CD8-positive, alpha-beta memory T cell (primary cell): ENCODE measurements around the gene TECPR1. TPM values are rescaled to one million over a fixed set of nuclear protein-coding genes. Genes with fewer than 3 reads are reported as not detected.

Source experiments
- CTCF ChIA-PET: fragments of 350-600 bp; sonication (Branson Sonifier 250); formaldehyde crosslinking; loops from one replicate; lab custom pipeline; 2021; ENCODE audit warnings: antibody characterized with exemption; lab: Charles Lee
- POLR2A ChIA-PET: fragments of 350-600 bp; sonication (Branson Sonifier 250); formaldehyde crosslinking; loops from one replicate; lab custom pipeline; 2021; ENCODE audit warnings: antibody characterized with exemption; lab: Charles Lee
- DNase-seq, 5 donors: peaks; one replicate each; pipeline versions ENCODE4 v3.0.0 to v3.0.0-alpha.2; 2020 to 2022; ENCODE audit warnings: mixed read lengths in 1 of 5
- H3K27ac ChIP-seq: one replicate; pipeline ENCODE4 v1.7.0; 2013; ENCODE audit warnings: low read depth, mild to moderate bottlenecking, low read length, moderate library complexity
- H3K27me3 ChIP-seq: 2 replicates; pipeline ENCODE4 v1.7.0; 2013; ENCODE audit warnings: low read length, mild to moderate bottlenecking; ENCODE audit not compliant: insufficient read depth, poor library complexity, severe bottlenecking
- H3K36me3 ChIP-seq: 2 replicates; pipeline ENCODE4 v1.7.0; 2013; ENCODE audit warnings: mild to moderate bottlenecking, low read length, moderate library complexity; ENCODE audit not compliant: insufficient read depth
- H3K4me1 ChIP-seq: 2 replicates; pipeline ENCODE4 v1.7.0; 2013; ENCODE audit warnings: mild to moderate bottlenecking, low read length, moderate library complexity; ENCODE audit not compliant: insufficient read depth
- H3K4me3 ChIP-seq: 2 replicates; pipeline ENCODE4 v1.7.0; 2013; ENCODE audit warnings: mild to moderate bottlenecking, low read length
- H3K9me3 ChIP-seq: 2 replicates; pipeline ENCODE4 v1.7.0; 2013; ENCODE audit warnings: mild to moderate bottlenecking, low read length
- H3K27ac Mint-ChIP-seq, 8 donors: one replicate each; pipeline ENCODE4 v1.8.0; 2020 to 2021; ENCODE audit warnings: mixed read lengths in 8 of 8, mild to moderate bottlenecking in 6 of 8, inconsistent platforms in 3 of 8, moderate library complexity in 3 of 8
- H3K27me3 Mint-ChIP-seq, 2 donors: one replicate each; pipeline ENCODE4 v1.8.0; 2020 to 2021; ENCODE audit warnings: mixed read lengths in 2 of 2, mild to moderate bottlenecking in 1 of 2, moderate library complexity in 1 of 2
- H3K36me3 Mint-ChIP-seq, 3 donors: one replicate each; pipeline ENCODE4 v1.8.0; 2020 to 2021; ENCODE audit warnings: mixed read lengths in 3 of 3, inconsistent platforms in 1 of 3, mild to moderate bottlenecking in 1 of 3
- H3K4me1 Mint-ChIP-seq, 3 donors: one replicate each; pipeline ENCODE4 v1.8.0; 2020 to 2021; ENCODE audit warnings: mixed read lengths in 3 of 3, inconsistent platforms in 1 of 3, mild to moderate bottlenecking in 1 of 3
- H3K4me3 Mint-ChIP-seq, 7 donors: one replicate each; pipeline ENCODE4 v1.8.0; 2020 to 2021; ENCODE audit warnings: mixed read lengths in 7 of 7, mild to moderate bottlenecking in 6 of 7, moderate library complexity in 4 of 7, inconsistent platforms in 2 of 7
- H3K9me3 Mint-ChIP-seq, 5 donors: one replicate each; pipeline ENCODE4 v1.8.0; 2020 to 2022; ENCODE audit warnings: mixed read lengths in 5 of 5, mild to moderate bottlenecking in 3 of 5, moderate library complexity in 2 of 5, inconsistent platforms in 1 of 5
- polyA plus RNA-seq: library from polyadenylated mRNA; unstranded; fragments of 300-500 nt; fragmentation: Illumina TruSeq; gene quantifications from one replicate; pipeline ENCODE4 v1.2.3, GENCODE V29; 2021
- total RNA-seq, 2 experiments: library from RNA; stranded (reverse); gene quantifications; one replicate each; pipeline ENCODE4 v1.2.3, GENCODE V29; 2021

Gene TECPR1
- total and polyA plus RNA-seq, 3 experiments from 2014 or later, result 22.7 to 34.2 (median 33.7) TPM

- Mint-ChIP-seq H3K27me3 (no peaks in the 10 kb centered on the region), H3K27ac (peak overlapping the region in 1 of 8 donors; percentile 36), H3K4me3 (no peak overlapping the region), H3K4me1 (peaks cover 5 to 14% (median 7%) of the 10 kb centered on the region in 3 donors), H3K9me3 (no peaks in the 10 kb centered on the region), H3K36me3 (peaks cover 0 to 28% (median 0%) of the 10 kb centered on the region in 3 donors)
- H3K4me3 ChIP-seq, result no peak overlapping the region
- no peaks in the 10 kb centered on the region for H3K4me1 ChIP-seq
- CTCF ChIA-PET, result no interaction called here
- no peak overlapping the region for H3K27ac ChIP-seq
- no peaks in the 10 kb centered on the region for H3K27me3 ChIP-seq
- POLR2A ChIA-PET, result no interaction called here
- no peaks in the 10 kb centered on the region for H3K36me3 ChIP-seq
- DNase-seq, result peak in 1 of 5 donors; percentile 29
- no peaks in the 10 kb centered on the region for H3K9me3 ChIP-seq
Observed at GRCh38 chr7:98213296-98213887, 38.6 kb downstream of the TECPR1 start.

DNA sequence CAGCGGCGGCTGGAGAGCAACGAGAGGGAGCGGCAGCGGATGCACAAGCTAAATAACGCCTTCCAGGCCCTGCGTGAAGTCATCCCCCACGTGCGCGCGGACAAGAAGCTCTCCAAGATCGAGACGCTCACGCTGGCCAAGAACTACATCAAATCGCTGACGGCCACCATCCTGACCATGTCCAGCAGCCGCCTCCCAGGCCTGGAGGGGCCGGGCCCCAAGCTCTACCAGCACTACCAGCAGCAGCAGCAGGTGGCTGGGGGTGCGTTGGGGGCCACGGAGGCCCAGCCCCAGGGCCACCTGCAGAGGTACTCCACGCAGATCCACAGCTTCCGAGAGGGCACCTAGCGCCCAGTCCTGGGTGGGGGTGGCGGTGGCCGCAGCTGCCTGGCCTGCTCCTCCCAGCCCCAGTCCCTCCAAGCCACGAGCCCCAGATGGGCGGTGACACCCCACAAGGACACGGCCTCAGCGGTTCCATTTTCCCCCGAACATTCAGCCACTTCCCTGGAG, 39.4 kb downstream of the TECPR1 start:
- DNase-seq, result peak in 1 of 5 donors; percentile 50
- H3K9me3 ChIP-seq, result no peaks in the 10 kb centered on the region
- Mint-ChIP-seq H3K27ac (no peak overlapping the region), H3K36me3 (peaks cover 0 to 25% (median under 1%) of the 10 kb centered on the region in 3 donors), H3K4me1 (peaks cover 3 to 11% (median 4%) of the 10 kb centered on the region in 3 donors), H3K27me3 (no peaks in the 10 kb centered on the region), H3K9me3 (no peaks in the 10 kb centered on the region), H3K4me3 (peak overlapping the region in 1 of 7 donors; percentile 51)
- H3K27ac ChIP-seq, result no peak overlapping the region
- H3K27me3 ChIP-seq, result no peaks in the 10 kb centered on the region
- CTCF ChIA-PET, result interaction anchor here (1.3 kb wide), 1 partner anchor 20 kb away, joined by 3 read pairs; no protein-coding TSS in a partner anchor
- no peak overlapping the region for H3K4me3 ChIP-seq
- H3K4me1 ChIP-seq, result no peaks in the 10 kb centered on the region
- no peaks in the 10 kb centered on the region for H3K36me3 ChIP-seq
- POLR2A ChIA-PET, result interaction anchor here (1.0 kb wide), 1 partner anchor 10 kb away, joined by 5 read pairs; no protein-coding TSS in a partner anchor

- H3K4me3 Mint-ChIP-seq, result peak overlapping the region in 6 of 7 donors; percentile 34 to 80 (median 60)
- Histone ChIP-seq H3K27me3 (no peaks in the 10 kb centered on the region), H3K27ac (no peak overlapping the region), H3K9me3 (no peaks in the 10 kb centered on the region), H3K4me1 (no peaks in the 10 kb centered on the region), H3K4me3 (no peak overlapping the region), H3K36me3 (peaks cover 4% of the 10 kb centered on the region)
- H3K9me3 Mint-ChIP-seq, result no peaks in the 10 kb centered on the region
- DNase-seq, result peak in 1 of 5 donors; percentile 41
- peaks cover 0 to 27% (median 6%) of the 10 kb centered on the region in 3 donors for H3K36me3 Mint-ChIP-seq
- H3K27me3 Mint-ChIP-seq, result no peaks in the 10 kb centered on the region
- peaks cover 3 to 11% (median 4%) of the 10 kb centered on the region in 3 donors for H3K4me1 Mint-ChIP-seq
- ChIA-PET CTCF (interaction anchor here (1.1 to 1.3 kb wide), 2 partner anchors 9 to 19 kb away, joined by 3 read pairs; no protein-coding TSS in a partner anchor), POLR2A (interaction anchor here (0.9 to 1.0 kb wide), 2 partner anchors 9 kb away, joined by 3 to 5 read pairs; no protein-coding TSS in a partner anchor)
- H3K27ac Mint-ChIP-seq, result peak overlapping the region in 3 of 8 donors; percentile 39 to 55 (median 42)
Observed at GRCh38 chr7:98211676-98212531, 40.1 kb downstream of the TECPR1 start.

DNA sequence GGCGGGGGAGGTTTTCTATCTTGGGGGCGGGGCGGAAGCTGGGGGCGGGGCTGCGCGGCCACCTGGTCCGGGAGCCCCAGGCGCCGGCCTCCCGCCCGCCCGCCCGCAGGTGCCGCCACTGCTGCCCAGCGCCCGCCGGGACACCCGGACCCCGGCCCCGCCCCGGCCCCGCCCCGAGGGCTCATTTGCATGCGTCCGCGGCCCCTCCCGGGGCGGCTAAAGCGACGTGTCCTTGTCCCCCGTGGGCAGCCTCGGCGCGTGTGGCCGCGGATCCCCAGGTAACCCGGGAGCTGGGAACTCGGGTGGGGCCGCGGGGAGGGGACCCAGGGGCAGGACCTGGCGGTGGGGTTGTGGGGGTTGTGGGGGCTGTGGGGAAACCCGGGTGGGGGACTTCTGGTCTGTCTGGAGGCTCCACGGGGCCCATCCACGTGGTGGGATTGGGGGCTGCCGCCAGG, 40.8 kb downstream of the TECPR1 start, which contains the start of gene BHLHA15:
BHLHA15 (plus strand) TSS at position 219 of the 455 bp plus-strand sequence. CDS start 871 bp downstream, outside the sequence.
- CTCF ChIA-PET, result interaction anchor here (1.1 to 1.3 kb wide), 2 partner anchors 9 to 18 kb away, joined by 3 read pairs; no protein-coding TSS in a partner anchor
- no peaks in the 10 kb centered on the region for H3K27me3 Mint-ChIP-seq
- peaks cover 9% of the 10 kb centered on the region for H3K36me3 ChIP-seq
- no peaks in the 10 kb centered on the region for H3K4me1 ChIP-seq
- peaks cover 3 to 11% (median 4%) of the 10 kb centered on the region in 3 donors for H3K4me1 Mint-ChIP-seq
- no peaks in the 10 kb centered on the region for H3K9me3 ChIP-seq
- no peak within 1 kb of the TSS for H3K4me3 ChIP-seq
- no peaks in the 10 kb centered on the region for H3K27me3 ChIP-seq
- peaks cover 0 to 30% (median 6%) of the 10 kb centered on the region in 3 donors for H3K36me3 Mint-ChIP-seq
- DNase-seq, result peak in 3 of 5 donors; percentile 20 to 47 (median 32)
- H3K27ac Mint-ChIP-seq, result peak within 1 kb of the TSS in 4 of 8 donors; percentile 19 to 55 (median 40)
- H3K9me3 Mint-ChIP-seq, result no peaks in the 10 kb centered on the region
- peak within 1 kb of the TSS; percentile 34 to 80 (median 60) for H3K4me3 Mint-ChIP-seq
- no peak within 1 kb of the TSS for H3K27ac ChIP-seq
- POLR2A ChIA-PET, result interaction anchor here (0.9 kb wide), 1 partner anchor 9 kb away, joined by 3 read pairs; no protein-coding TSS in a partner anchor

- H3K27me3 Mint-ChIP-seq, result no peaks in the 10 kb centered on the region
- ChIA-PET CTCF (interaction anchor here (1.1 kb wide), 1 partner anchor 8 kb away, joined by 3 read pairs; no protein-coding TSS in a partner anchor), POLR2A (interaction anchor here (0.9 kb wide), 1 partner anchor 8 kb away, joined by 3 read pairs; no protein-coding TSS in a partner anchor)
- H3K4me1 Mint-ChIP-seq, result peaks cover 4 to 15% (median 5%) of the 10 kb centered on the region in 3 donors
- H3K4me3 ChIP-seq, result no peak overlapping the region
- H3K4me3 Mint-ChIP-seq, result peak overlapping the region in 4 of 7 donors; percentile 23 to 48 (median 30)
- peak in 1 of 5 donors; percentile 20 for DNase-seq
- no peaks in the 10 kb centered on the region for H3K9me3 Mint-ChIP-seq
- H3K4me1 ChIP-seq, result no peaks in the 10 kb centered on the region
- no peaks in the 10 kb centered on the region for H3K27me3 ChIP-seq
- H3K27ac Mint-ChIP-seq, result peak overlapping the region in 1 of 8 donors; percentile 19
- H3K9me3 ChIP-seq, result no peaks in the 10 kb centered on the region
- no peak overlapping the region for H3K27ac ChIP-seq
- H3K36me3 ChIP-seq, result peaks cover 14% of the 10 kb centered on the region
- H3K36me3 Mint-ChIP-seq, result peaks cover 5 to 31% (median 9%) of the 10 kb centered on the region in 3 donors
Observed at GRCh38 chr7:98210513-98211220, 41.4 kb downstream of the TECPR1 start.

- peak in 1 of 5 donors; percentile 36 for DNase-seq
Observed at GRCh38 chr7:98209166-98209920, 42.7 kb downstream of the TECPR1 start.

More at GRCh38 chr7:98209166-98209920, 42.7 kb downstream of the TECPR1 start:
- H3K4me3 ChIP-seq, result no peak overlapping the region
- H3K27me3 ChIP-seq, result no peaks in the 10 kb centered on the region
- Mint-ChIP-seq H3K27me3 (no peaks in the 10 kb centered on the region), H3K4me3 (peak overlapping the region in 6 of 7 donors; percentile 23 to 64 (median 52)), H3K36me3 (peaks cover 5 to 38% (median 13%) of the 10 kb centered on the region in 3 donors), H3K9me3 (no peaks in the 10 kb centered on the region), H3K4me1 (peaks cover 4 to 21% (median 8%) of the 10 kb centered on the region in 3 donors), H3K27ac (no peak overlapping the region)
- POLR2A ChIA-PET, result no interaction called here
- no peaks in the 10 kb centered on the region for H3K9me3 ChIP-seq
- H3K27ac ChIP-seq, result no peak overlapping the region
- peaks cover 23% of the 10 kb centered on the region for H3K36me3 ChIP-seq
- H3K4me1 ChIP-seq, result peaks cover 7% of the 10 kb centered on the region
- CTCF ChIA-PET, result no interaction called here
